ENCODE data around the gene TEPSIN.

DNA sequence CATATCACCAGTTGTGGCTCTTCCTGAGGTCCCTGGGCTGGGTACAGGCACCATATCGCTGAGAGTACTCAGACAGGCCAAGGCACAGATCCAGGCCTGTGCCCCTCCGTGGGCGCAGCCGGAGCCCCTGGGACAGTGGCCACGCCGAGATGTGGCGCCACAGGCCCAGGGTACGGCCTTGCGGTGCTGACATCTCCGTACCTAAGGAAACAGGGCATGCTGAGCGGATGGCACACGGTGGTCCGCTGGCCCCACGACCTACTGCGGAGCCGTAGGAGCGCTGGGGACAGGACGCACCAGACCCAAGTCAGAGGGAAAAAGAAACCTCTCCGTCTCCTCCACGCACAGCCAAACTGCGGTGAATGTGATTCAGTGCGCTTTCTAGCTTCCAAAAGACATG lies 26.7 kb upstream of the TEPSIN start:
- TF ChIP-seq POLR2A (IDR thresholded peaks at IDR 0.05): no peak
- TF ChIP-seq, protein P1, sequence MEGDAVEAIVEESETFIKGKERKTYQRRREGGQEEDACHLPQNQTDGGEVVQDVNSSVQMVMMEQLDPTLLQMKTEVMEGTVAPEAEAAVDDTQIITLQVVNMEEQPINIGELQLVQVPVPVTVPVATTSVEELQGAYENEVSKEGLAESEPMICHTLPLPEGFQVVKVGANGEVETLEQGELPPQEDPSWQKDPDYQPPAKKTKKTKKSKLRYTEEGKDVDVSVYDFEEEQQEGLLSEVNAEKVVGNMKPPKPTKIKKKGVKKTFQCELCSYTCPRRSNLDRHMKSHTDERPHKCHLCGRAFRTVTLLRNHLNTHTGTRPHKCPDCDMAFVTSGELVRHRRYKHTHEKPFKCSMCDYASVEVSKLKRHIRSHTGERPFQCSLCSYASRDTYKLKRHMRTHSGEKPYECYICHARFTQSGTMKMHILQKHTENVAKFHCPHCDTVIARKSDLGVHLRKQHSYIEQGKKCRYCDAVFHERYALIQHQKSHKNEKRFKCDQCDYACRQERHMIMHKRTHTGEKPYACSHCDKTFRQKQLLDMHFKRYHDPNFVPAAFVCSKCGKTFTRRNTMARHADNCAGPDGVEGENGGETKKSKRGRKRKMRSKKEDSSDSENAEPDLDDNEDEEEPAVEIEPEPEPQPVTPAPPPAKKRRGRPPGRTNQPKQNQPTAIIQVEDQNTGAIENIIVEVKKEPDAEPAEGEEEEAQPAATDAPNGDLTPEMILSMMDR (IDR thresholded peaks at IDR 0.05): no peak

All from heart left ventricle (tissue), 13 donors.